Fibroblast of skin of right biceps (primary cell): Measurements from ENCODE around the gene DUSP11.

ENCODE experiments used
- DNase-seq: peaks from one replicate; pipeline ENCODE4 v3.0.0-alpha.2; 2013

Gene DUSP11

GRCh38 chr2:73716543-73717250, 63.2 kb downstream of the DUSP11 start:
- DNase-seq, result peak; percentile 41

DNA sequence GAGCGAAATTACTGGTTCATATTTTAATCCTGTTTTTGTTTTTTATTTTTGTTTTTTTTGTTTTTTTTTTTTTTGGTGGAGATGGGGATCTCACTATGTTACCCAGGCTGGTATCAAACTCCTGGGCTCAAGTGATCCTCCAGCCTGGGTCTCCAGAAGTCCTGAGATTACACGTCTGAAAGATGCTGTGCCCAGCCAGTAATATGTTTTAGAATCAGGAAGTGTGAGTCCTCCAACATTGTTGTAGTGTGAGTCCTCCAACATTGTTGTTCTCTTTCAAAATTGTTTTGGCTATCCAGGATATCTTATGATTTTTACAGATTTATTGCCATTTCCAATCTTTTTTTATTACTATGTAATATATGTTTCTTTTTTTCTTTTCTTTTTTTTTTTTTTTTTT, 65.8 kb downstream of the DUSP11 start:
- no peak for DNase-seq
